SU-DHL-6 (cell line): ENCODE measurements around the gene CNTN4.

ENCODE experiments used
- EZH2phosphoT487 ChIP-seq: fragments of 200-600 bp; sonication (generic), shearing (Covaris generic); conservative IDR thresholded peaks from 2 replicates; pipeline ENCODE4 v1.6.1; 2018; ENCODE audit warnings: mild to moderate bottlenecking, antibody characterized with exemption, low read length, moderate library complexity, mixed read lengths
- TF ChIP-seq, protein P1 (sequence below): fragments of 200-600 bp; sonication (generic); IDR thresholded peaks from one replicate; pipeline ENCODE4 v1.5.1; 2017; ENCODE audit warnings: antibody characterized with exemption, mild to moderate bottlenecking, low read length, moderate library complexity; ENCODE audit not compliant: insufficient read depth, poor library complexity, severe bottlenecking

DNA sequence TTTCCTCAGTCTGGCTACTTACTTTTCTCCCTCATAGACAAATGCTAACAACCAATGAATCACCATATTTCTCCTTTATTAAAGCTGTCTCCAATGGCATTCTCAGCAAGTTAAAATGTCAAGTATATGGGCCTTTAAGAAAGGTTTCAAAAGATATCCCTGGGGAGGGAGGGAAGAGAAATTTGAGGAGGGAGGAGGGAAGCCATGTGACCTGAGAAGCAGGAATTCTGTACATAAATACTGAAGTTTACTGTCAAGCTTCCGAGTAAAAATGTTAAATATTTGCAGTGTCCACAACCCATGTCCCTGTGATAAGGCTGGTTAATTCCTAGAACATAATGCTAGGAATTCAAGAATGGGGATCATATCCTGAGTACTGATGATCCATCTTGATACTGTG lies 175.9 kb downstream of the CNTN4 start:
- TF ChIP-seq, protein P1, sequence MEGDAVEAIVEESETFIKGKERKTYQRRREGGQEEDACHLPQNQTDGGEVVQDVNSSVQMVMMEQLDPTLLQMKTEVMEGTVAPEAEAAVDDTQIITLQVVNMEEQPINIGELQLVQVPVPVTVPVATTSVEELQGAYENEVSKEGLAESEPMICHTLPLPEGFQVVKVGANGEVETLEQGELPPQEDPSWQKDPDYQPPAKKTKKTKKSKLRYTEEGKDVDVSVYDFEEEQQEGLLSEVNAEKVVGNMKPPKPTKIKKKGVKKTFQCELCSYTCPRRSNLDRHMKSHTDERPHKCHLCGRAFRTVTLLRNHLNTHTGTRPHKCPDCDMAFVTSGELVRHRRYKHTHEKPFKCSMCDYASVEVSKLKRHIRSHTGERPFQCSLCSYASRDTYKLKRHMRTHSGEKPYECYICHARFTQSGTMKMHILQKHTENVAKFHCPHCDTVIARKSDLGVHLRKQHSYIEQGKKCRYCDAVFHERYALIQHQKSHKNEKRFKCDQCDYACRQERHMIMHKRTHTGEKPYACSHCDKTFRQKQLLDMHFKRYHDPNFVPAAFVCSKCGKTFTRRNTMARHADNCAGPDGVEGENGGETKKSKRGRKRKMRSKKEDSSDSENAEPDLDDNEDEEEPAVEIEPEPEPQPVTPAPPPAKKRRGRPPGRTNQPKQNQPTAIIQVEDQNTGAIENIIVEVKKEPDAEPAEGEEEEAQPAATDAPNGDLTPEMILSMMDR = no peak
- no peak for TF ChIP-seq EZH2phosphoT487
